Panc1 (cell line): ENCODE measurements around the gene EIF2A. TPM values are rescaled to one million over a fixed set of nuclear protein-coding genes. Genes with fewer than 3 reads are reported as not detected.

Experiments
- ATAC-seq: fragments of 200-7000 bp; cut with Tn5 transposase; 2 replicates; pipeline ENCODE4 v1.9.1; 2020; ENCODE audit warnings: mild to moderate bottlenecking, moderate library complexity
- BruUV-seq: library from RNA; stranded (reverse); fragments of 400-500 nt; replicated peaks from 2 replicates; lab custom pipeline; 2021; lab: Mats Ljungman, UMichigan
- CTCF ChIA-PET: fragments of 300-600 bp; sonication (Branson Sonifier 250); formaldehyde crosslinking; loops from one replicate; lab custom pipeline; 2022; ENCODE audit warnings: antibody characterized with exemption; lab: Charles Lee
- POLR2A ChIA-PET: fragments of 300-600 bp; sonication (Branson Sonifier 250); formaldehyde crosslinking; loops from one replicate; lab custom pipeline; 2022; ENCODE audit warnings: antibody characterized with exemption; lab: Charles Lee
- DNase-seq: peaks from one replicate; pipeline ENCODE4 v3.0.0-alpha.2; 2010; ENCODE audit warnings: low read depth, low spot score
- H3K27ac ChIP-seq: 2 replicates; pipeline ENCODE4 v1.5.1; 2011; ENCODE audit warnings: mild to moderate bottlenecking, low read length, inconsistent platforms
- H3K27me3 ChIP-seq: fragments of 200-500 bp; sonication (Bioruptor generic); 2 replicates; pipeline ENCODE4 v1.6.0; 2014; ENCODE audit warnings: low read length, inconsistent platforms; ENCODE audit not compliant: control insufficient read depth, insufficient read depth
- H3K36me3 ChIP-seq: fragments of 200-500 bp; sonication (Bioruptor generic); 2 replicates; pipeline ENCODE4 v1.5.1; 2014; ENCODE audit warnings: inconsistent platforms, mild to moderate bottlenecking, low read length, moderate library complexity; ENCODE audit not compliant: control insufficient read depth, insufficient read depth
- H3K4me1 ChIP-seq: 2 replicates; pipeline ENCODE4 v1.5.1; 2011; ENCODE audit warnings: inconsistent platforms, mild to moderate bottlenecking, low read length, moderate library complexity; ENCODE audit not compliant: control insufficient read depth, insufficient read depth
- H3K4me3 ChIP-seq, 2 experiments: 2 replicates each; pipeline ENCODE4 v1.5.1; 2011 to 2012; ENCODE audit warnings: low read depth in 2 of 2, low read length in 2 of 2, mild to moderate bottlenecking in 2 of 2, inconsistent platforms in 1 of 2, moderate library complexity in 1 of 2
- H3K9me3 ChIP-seq: fragments of 200-500 bp; sonication (Bioruptor generic); 2 replicates; pipeline ENCODE4 v1.5.1; 2014; ENCODE audit warnings: low read depth, mild to moderate bottlenecking, inconsistent platforms, low read length, moderate library complexity; ENCODE audit not compliant: control insufficient read depth, insufficient read depth
- CTCF ChIP-seq: fragments of 450-650 bp; IDR thresholded peaks from 2 replicates; pipeline ENCODE4 v1.5.1; 2017; ENCODE audit warnings: mild to moderate bottlenecking
- POLR2AphosphoS5 ChIP-seq: IDR thresholded peaks from 2 replicates; pipeline ENCODE4 v1.6.1; 2012; ENCODE audit warnings: mild to moderate bottlenecking, low read depth, low read length, moderate library complexity
- REST ChIP-seq, 2 experiments: IDR thresholded peaks; 2 replicates each; pipeline ENCODE4 v1.6.1; 2011 to 2012; ENCODE audit warnings: low read depth in 2 of 2, control low read depth in 1 of 2, low read length in 1 of 2, mild to moderate bottlenecking in 1 of 2, moderate library complexity in 1 of 2; ENCODE audit not compliant: insufficient read depth in 1 of 2
- SIN3A ChIP-seq: IDR thresholded peaks from 2 replicates; pipeline ENCODE4 v1.6.1; 2012; ENCODE audit warnings: low read depth, mild to moderate bottlenecking, low read length, moderate library complexity, borderline replicate concordance; ENCODE audit not compliant: insufficient read depth
- TCF7L2 ChIP-seq: IDR thresholded peaks from 2 replicates; pipeline ENCODE4 v1.6.1; 2011; ENCODE audit warnings: mild to moderate bottlenecking, low read depth, low read length, inconsistent platforms
- in situ Hi-C: cut with HindIII; loops from 2 replicates; pipeline ENCODE4 v1.10.0; 2016; ENCODE audit warnings: low sequenced_read_pairs, low pct_unique_long_range_greater_than_20kb
- intact Hi-C: fragments of 100-400 bp; cut with micrococcal nuclease; formaldehyde crosslinking; loops from one replicate; pipeline ENCODE4 v1.10.0; 2022; ENCODE audit not compliant: unreplicated experiment
- total RNA-seq: library from RNA; stranded (reverse); gene quantifications from one replicate; pipeline ENCODE4 v1.2.1, GENCODE V29; 2021; ENCODE audit not compliant: unreplicated experiment

Gene EIF2A
- total RNA-seq, 1 experiment from 2014 or later = 70.0 TPM

GRCh38 chr3:150527464-150528255 is 18.9 kb upstream of the EIF2A start:
- ChIA-PET POLR2A (interaction anchor here (0.7 kb wide), 1 partner anchor 345 kb away, joined by 3 read pairs; no protein-coding TSS in a partner anchor), CTCF (interaction anchor here (0.6 kb wide), 1 partner anchor 337 kb away, joined by 3 read pairs; no protein-coding TSS in a partner anchor)
- H3K27ac ChIP-seq = no peak overlapping the region
- H3K27me3 ChIP-seq = no peaks in the 10 kb centered on the region
- 0 out of 2 replicates have a peak, but pooled peaks cover 5% of the 10 kb centered on the region for H3K4me1 ChIP-seq
- ATAC-seq (peak; percentile 49), DNase-seq (no peak)
- TF ChIP-seq REST (IDR thresholded peaks at IDR 0.05; ENCODE audit: insufficient read depth in 1 of 2, low read depth in 2 of 2, low read length in 1 of 2) (no peak), SIN3A (no peak), POLR2AphosphoS5 (no peak), CTCF (no peak), TCF7L2 (no peak)
- H3K36me3 ChIP-seq = no peaks in the 10 kb centered on the region
- H3K9me3 ChIP-seq = no peaks in the 10 kb centered on the region
- BruUV-seq = no TSS peak
- in situ Hi-C loops (no loop called here), intact Hi-C loops (loop anchor here (10.0 kb wide), 1 partner anchor 197 kb away; no protein-coding TSS in a partner anchor)
- no peak overlapping the region for H3K4me3 ChIP-seq

- H3K4me1 ChIP-seq = 0 out of 2 replicates have a peak, but pooled peaks cover 5% of the 10 kb centered on the region
- ATAC-seq (no peak), DNase-seq (no peak)
- ChIA-PET CTCF (no interaction called here), POLR2A (interaction anchor here (0.5 kb wide), 1 partner anchor 229 kb away, joined by 4 read pairs; no protein-coding TSS in a partner anchor)
- H3K27me3 ChIP-seq = no peaks in the 10 kb centered on the region
- BruUV-seq = no TSS peak
- in situ Hi-C loops = no loop called here
- no peak overlapping the region for H3K27ac ChIP-seq
- no peaks in the 10 kb centered on the region for H3K36me3 ChIP-seq
- intact Hi-C loops = loop anchor here (10.0 kb wide), 1 partner anchor 196 kb away; no protein-coding TSS in a partner anchor
- no peak for TF ChIP-seq REST (IDR thresholded peaks at IDR 0.05; ENCODE audit: insufficient read depth in 1 of 2, low read depth in 2 of 2, low read length in 1 of 2)
- no peak; the same call in 1 of the 2 replicates for TF ChIP-seq CTCF
- TF ChIP-seq TCF7L2 = no peak
- no peak for TF ChIP-seq SIN3A
- no peak for TF ChIP-seq POLR2AphosphoS5
- no peaks in the 10 kb centered on the region for H3K9me3 ChIP-seq
- H3K4me3 ChIP-seq = no peak overlapping the region
Measured at GRCh38 chr3:150528354-150528797, 18.2 kb upstream of the EIF2A start.
